ENCODE results near the gene PIK3R3.

GRCh38 chr1:46175243-46175642 is 42.8 kb upstream of the PIK3R3 start:
- no peak for TF ChIP-seq CTCF (IDR thresholded peaks at IDR 0.05)
- no peak for TF ChIP-seq POLR2A (IDR thresholded peaks at IDR 0.05)
- no peak for TF ChIP-seq POLR2AphosphoS5 (IDR thresholded peaks at IDR 0.05)

Data from stomach (tissue), 4 donors.